Stimulated activated naive CD4-positive, alpha-beta T cell (primary cell): ENCODE data around the gene CHCHD6.
"Not testable (repeated sequence)": the region's sequence is repeated elsewhere in the genome, so short reads cannot be mapped to it uniquely, and the experiment has no call there.

Experiments used
- DNase-seq, 6 experiments: peaks; one replicate each; lab custom pipeline; 2025; lab: John Stamatoyannopoulos, UW

CHCHD6 gene

DNA sequence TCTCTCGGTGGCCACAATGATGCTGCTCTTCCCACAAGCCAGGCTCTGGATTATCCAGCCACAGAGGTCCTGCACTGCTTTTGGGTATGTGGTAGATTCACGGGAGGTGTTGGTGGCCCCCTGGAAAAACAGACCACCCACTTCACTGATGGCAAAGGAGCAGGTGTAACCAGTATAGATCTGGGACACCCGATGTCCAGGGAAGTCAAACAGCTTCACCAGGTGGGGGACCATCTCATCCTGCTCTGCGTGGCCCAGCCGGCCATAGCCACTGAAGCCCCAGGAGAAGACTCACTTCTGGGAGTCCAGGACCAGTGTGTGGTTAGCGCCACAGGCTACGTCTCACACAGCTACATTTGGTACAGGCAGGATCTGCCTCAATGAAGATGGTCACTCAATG lies 62.6 kb downstream of the CHCHD6 start:
- DNase-seq = no peak

DNA sequence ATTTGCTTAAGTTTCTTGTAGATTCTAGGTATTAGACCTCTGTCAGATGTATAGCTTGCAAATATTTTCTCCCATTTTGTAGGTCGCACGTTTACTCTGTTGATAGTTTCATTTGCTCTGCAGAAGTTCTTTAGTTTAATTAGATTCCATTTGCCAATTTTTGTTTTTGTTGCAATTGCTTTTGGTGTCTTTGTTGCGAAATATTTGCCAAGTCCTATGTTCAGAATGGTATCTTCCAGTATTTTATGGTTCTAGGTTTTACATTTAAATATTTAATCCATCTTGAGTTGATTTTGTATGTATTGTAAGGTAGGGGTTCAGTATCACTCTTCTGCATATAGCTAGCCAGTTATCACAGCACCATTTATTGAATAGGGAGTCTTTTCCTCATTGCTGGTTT lies 64.9 kb downstream of the CHCHD6 start:
- DNase-seq = no peak

DNA sequence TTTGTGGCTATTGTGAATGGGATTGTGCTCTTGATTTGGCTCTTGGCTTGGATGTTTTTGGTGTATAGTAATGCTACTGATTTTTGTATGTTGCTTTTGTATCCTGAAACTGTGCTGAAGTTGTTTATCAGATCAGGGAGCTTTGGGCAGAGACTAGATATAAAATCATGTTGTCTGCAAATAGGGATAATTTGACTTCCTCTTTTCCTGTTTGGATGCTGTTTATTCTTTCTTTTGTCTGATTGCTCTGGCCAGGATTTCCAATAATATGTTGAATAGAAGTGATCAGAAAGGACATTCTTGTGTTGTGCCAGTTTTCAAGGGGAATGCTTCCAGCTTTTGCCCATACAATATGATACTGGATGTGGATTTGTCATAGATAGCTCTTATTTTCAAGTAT lies 66.1 kb downstream of the CHCHD6 start:
- no peak for DNase-seq

DNA sequence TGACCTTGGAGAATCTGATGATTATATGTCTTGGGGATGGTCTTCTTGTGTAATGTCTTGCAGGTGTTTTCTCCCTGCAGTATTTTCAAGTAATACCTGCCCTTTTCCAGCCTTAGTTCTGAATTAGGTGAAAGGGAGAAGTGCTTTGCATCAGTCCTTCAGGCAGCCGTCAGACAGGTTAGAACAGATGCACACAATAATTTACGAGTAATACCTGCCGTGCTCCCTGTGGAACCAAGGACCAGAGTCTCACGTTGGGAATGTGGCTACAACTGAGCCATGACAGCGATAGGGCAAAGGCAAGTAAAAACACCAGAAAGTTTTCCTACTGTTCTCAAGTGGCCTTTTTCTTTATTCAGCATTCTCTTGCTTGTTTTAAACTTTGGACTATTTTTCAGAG lies 69.1 kb downstream of the CHCHD6 start:
- no peak for DNase-seq

DNA sequence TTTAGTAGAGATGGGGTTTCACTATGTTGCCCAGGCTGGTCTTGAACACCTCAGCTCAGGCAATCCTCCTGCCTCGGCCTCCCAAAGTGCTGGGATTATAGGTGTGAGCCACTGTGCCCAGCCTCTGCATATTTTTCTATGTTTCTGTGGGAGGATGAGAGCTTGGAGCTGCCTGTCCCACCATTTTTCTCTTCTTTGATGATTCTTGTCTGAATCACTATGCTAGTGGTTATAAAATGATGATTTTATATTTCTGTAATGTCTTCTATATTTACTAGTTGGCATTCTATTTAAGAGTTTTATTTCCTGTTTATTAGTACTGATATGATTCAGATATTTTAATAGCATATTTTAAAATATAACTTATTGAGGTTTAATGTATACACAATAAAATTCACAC lies 69.7 kb downstream of the CHCHD6 start:
- no peak for DNase-seq

DNA sequence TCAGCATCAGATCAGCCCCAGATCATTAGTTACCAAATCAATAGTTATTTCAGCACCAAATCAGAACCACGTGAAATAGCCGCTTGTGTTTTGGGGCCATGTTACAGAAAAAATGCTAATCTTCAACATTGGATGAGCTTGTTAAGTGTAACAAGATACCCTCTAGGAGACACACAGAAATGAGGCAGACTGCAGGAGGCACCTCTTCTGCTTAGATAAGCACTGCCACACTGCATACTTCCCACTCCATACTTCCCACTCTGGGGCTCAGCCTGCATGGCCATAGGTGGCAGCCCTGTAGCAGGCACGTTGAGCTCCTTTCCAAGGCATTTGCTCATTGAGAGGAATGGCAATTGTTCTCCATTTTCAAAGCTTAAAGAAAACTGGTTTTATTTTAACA lies 73.3 kb downstream of the CHCHD6 start:
- no peak for DNase-seq

DNA sequence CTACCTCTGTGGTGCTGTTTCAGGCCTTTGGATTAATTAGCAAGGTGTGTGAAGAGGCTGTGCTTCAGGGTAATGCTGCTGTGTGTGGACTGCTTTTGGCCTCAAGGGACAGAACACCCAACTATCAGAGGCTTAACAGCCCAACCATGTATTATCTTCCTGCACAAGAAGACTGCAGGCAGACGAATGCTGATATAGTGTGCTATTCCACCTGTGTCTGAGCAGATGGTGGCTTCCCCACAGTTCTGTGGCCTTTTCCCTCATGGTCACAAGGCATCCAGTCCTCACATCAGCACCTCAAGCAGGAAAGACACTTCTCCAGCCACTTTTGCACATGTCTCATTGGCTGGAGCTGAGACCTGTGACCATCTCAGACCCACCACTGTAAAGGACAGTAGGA lies 76.6 kb downstream of the CHCHD6 start:
- no peak for DNase-seq

DNA sequence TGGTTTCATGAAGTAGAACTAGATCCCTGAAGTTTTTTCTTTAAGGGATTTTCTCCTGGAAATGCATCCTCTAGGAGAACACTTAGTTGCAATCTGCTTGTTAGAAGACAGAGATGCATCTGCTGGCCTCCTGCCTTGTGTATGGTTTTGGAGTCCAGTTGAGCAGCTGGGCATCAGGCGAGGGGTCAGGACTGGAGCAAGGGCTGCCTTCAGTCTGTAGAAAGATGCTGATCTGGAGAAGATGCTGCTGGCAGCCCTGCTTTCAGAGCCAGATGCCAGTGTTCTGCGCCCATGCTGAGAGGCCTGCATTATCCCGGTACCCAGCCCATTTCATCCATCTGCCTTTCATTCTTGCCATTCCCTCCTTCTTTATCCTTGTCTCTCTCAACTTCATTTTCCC lies 77.4 kb downstream of the CHCHD6 start:
- DNase-seq = no peak

DNA sequence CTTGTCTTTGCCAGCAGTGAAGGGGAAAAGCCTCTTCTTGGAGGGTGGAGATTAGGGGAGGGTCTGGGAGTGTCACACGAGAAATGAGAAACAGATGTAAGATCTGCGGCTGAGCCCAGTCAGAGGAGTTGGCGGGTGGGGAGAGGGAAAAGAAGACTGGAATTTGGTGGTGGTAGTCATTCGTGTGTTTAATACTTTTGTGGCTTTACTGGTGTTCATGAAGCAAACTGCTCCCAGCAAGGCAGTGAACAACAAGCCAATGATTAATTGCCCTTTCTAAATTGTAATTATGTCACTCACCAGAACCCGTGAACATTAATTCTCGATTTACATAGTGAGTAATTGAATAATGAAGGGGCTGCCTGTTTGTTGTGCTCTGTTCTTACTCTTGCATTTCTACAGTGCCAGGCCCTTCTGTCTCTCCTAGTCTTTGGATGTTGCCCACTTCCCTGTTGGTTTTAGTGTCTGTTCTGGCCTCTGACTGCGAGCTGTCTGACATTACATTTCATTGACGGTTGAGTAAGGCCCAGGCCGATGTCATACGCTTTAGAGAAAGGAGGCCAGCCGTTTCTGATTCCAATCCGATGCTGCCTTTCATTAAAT lies 78.0 kb downstream of the CHCHD6 start:
- DNase-seq = no peak

DNA sequence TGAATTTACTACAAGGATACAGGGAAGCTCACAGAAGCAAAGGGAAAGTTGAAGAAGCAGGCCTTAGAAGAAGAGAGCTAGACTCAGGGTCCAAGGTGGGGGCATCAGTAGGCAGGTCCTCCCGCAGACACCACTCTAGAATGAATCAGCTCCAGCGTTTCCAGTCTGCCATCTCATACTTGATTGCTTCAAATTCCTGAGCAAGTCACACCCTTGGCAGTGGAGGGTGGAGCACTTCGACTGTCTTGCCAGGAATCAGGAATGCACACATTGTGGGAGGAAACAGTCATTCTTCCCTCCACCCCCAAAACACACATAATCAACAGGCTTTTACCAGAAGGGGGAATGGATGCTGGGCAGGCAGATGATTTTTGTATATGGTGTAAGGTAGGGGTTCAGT lies 78.5 kb downstream of the CHCHD6 start:
- DNase-seq = no peak

DNA sequence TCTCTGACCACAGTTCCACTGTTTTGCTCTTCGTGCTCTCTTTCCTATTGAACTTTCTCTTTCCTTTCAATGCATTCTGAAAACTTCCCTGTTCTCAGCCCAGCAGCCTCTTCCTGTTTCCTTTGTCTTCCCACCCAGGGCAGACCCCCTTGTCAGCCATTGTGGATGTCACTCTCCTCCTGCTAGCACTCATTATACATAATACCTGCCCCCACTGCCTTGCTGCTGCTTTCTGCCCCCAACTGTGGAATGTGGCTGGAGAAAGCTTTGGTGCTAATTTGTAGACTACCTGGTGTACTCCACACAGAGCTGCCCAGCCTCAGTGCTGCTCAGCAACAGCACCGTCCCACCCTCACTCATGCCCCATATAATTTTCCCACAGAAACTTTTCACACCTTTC lies 80.2 kb downstream of the CHCHD6 start:
- DNase-seq = no peak

DNA sequence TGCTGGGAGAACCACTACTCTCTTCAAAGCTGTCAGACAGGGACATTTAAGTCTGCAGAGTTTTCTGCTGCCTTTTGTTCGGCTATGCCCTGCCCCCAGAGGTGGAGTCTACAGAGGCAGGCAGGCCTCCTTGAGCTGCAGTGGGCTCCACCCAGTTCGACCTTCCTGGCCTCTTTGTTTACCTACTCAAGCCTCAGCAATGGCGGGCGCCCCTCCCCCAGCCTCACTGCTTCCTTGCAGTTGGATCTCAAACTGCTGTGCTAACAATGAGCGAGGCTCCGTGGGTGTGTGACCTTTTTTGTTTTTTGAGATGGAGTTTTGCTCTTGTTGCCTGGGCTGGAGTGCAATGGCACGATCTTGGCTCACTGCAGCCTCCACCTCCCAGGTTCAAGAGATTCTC lies 87.3 kb downstream of the CHCHD6 start:
- not testable (repeated sequence) for DNase-seq

DNA sequence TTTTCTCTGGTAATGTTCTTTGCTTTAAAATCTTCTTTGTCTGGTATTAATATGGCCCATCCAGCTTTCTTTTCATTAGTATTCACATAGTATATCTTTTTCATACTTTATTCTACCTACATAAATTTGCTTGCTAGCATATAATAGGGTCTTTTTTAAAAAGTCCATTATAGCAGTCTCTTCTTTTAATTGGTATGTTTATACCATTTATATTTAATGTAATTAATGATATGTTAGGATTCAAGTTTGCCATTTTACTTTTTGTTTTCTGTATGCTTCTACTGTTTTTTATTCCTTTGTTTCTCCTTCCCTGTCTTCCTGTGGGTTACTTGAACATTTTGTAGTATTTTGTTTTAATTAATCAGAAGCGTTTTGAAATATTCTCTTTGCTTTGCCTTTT lies 89.0 kb downstream of the CHCHD6 start:
- DNase-seq = no peak

DNA sequence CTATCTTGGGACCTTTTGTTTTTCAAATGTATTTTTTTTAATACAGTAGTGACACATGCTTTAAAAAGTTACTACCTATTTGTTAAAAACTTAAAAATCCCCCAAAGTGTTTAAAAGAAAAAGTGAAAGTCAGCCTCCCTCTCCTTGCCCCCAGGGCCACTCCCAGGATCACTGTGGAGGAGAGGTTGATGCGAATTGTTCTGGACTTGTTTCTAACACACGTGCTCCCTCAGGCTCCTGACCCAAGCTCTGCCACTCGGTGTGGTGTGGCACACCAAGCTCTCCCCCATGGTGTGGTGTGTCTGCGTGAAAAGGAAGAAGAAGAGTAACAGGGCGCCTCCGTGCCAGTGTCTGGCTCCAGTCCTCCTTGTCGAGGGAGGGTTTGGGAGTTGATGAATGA lies 93.5 kb downstream of the CHCHD6 start:
- no peak for DNase-seq

DNA sequence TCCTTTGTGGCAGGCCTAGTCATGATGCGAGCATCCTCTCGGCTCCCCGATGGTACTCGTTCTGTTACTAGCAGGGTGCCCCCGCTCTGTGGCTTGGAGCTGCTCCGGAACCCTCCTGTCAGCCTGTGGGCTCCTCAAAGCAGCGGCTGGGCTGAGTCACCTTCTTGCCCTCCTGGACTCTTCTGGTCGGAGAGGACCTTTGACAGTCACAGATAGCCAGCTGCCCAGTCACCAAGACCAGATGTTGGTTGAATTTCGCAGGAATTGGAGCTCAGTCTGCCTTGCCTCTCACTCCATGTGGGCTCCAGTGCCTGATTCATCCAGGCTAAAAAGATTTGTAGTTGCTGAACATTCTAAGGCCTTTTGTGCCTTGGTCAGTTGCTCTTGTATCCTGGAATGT lies 94.5 kb downstream of the CHCHD6 start:
- no peak for DNase-seq

DNA sequence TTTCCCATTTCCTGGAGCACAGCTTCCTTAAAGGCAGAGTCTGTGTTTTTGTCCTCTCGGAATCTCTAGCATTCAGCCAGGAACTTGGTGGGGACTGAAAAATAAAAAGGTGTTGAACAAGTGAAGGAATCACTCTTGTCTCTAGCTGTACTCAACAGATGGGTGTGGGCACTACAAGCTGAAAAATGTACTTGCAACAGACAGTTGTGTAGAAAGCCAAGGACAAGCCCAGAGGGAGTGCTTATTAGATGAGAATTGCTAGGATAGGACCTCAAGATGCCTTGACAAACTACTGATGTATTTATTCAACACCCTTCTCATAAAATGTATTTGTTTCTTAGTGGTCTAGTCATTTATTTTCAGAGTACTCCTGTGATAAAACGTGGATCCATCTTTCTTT lies 95.1 kb downstream of the CHCHD6 start:
- no peak for DNase-seq

DNA sequence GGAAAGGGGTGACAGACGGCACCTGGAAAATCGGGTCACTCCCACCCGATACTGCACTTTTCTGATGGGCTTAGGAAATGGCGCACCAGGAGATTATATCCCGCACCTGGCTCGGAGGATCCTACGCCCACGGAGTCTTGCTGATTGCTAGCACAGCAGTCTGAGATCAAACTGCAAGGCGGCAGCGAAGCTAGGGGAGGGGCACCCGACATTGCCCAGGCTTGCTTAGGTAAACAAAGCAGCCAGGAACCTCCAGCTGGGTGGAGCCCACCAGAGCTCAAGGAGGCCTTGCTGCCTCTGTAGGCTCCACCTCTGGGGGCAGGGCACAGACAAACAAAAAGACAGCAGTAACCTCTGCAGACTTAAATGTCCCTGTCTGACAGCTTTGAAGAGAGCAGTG lies 97.3 kb downstream of the CHCHD6 start:
- not testable (repeated sequence) for DNase-seq

DNA sequence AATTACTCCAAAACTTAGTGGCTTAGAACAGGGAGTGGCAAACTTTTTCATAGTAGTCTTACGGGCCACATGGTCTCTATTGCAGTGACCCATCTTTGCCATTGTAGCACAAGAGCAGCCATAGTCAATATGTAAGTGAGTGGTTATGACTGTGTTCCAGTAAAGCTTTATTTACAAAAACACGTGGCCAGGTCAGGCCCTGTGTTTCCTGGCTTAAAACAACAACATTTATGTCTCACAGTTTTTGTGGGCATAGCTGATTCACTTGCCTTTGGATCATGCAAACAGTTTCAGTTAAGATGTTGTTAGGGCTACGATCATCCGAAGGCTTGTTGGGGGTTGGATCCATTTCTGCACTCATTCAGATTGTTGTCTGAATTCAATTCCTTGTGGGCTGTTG lies 103.8 kb downstream of the CHCHD6 start:
- no peak for DNase-seq

DNA sequence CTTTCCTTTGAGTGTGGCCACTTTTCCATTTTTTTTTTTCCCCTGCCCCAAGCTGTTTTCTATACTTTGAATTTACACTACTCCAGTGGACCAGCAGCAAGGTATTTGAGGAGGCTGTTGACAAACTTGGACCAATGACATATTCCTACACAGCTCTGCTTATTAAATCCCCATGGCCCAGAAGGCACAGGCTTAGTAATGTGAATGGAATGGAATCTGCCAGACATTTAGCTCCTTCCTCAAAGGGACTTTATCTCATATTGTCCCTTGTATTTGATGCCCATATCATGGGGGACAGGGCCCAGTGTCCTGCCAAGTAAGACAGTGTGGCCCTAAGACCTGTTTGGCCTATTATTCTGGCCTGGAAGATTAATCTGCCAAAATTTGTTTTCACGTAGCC lies 107.5 kb downstream of the CHCHD6 start:
- DNase-seq = no peak

DNA sequence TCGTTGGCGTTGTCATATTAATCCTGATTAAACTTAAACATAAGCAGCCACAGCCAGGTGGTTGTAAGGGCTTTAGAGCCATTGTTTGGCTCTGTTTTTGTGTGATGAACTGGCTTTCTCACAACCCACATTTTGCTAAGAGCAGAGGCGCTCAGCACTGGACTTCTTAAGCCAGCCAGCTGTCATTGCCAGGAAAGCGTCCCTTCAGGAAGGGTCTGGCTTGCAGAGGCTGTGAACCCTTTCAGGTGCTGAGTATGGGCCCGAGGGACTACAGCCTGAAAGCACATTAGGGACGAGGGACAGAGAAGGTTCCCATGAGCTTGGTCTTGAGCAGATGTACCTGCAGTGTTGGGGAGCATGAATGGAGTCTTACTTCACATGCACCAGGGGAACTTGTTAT lies 112.3 kb downstream of the CHCHD6 start:
- DNase-seq = no peak

DNA sequence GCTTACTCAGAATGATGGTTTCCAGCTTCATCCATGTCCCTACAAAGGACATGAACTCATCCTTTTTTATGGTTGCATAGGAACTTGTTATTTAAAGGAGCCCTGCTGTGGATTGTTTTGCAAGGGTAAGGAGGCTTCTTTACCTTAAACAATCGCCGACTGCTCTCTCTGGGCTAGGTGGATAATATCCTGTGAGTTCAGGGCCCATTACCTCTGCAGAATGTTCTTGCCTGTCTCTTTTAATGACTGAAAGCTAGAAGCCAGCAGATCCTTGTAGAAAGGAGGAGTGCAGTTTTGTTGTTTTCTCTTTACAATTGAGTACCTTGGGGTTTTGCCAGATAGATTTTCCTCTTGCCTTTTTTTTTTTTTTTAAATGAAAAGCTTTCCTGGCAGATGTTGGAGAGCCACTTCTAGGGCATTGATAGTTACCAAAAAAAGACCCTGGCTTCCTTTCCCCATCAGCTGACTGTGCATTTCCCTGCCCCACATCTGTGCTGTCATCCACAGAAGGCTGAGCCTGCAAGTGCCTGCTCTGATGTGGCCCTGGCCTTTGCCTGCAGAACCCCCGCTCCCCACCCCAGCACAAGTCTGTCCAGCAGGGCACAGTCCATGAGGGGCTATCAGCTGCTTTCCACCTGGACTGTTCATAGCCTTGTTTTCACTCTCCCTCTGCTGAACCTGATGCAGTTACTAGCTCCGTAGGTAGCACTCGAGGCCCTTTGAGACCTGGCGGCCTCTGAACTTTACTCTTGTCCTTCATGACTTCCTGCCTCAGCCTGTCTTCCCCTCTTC lies 113.1 kb downstream of the CHCHD6 start:
- no peak for DNase-seq

DNA sequence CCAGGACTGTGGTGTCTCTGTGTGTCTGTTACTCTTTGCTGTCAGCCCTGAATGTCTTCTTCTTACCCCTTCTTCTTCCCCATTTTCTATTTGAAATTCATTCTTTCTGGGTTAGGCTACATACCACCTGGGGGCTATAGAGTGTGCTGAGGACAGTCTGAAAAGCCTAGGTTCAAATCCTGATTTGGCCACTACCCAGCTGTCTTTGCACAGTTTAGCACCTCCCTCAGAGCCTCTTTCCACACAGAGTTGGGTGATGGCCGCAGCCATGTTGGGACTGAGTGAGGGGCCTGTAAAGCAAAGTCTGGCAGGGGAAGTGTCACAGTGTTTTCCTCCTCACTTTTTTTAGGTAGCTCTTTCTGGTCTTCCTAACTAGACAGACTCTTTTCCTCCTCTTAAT lies 113.7 kb downstream of the CHCHD6 start:
- DNase-seq = no peak

DNA sequence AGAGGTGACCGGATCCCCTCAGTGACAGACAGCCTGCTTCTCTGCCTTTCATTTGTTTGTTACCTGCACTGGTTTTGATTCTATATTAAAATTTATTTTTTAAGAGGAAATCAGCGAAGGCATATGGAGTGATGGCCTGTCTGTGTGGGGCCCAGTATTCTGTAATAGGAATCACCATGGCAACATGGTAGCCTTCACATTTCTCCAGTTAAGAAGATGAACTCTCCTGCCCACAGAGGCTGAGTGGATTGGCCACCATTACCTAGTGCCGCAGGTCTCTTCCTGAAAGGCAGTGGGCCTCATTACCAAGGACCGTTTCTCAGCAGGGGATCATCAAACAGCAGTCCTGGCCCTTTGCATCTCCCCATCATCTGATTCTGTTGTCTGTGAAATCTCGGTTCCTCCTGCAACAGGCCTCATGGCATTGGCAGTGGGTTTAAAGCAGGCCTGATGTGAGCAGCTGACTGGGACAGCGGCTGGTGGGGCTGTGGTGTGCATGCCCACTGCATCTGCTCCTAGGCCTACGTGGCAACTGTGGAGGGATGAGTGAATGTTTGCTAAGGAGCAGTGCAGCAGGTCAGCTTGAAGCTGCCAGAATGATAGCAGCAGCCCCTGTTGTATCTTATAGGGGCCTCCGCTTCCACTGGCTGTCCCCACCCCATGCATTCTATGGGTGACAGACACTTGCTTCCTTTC lies 114.5 kb downstream of the CHCHD6 start:
- DNase-seq = no peak
